CD4-positive, alpha-beta T cell treated with Interleukin-21 for 1 hour (primary cell): ENCODE data around the gene VSIG8.

Source experiments
- DNase-seq: peaks from one replicate; pipeline ENCODE4 v3.0.0-alpha.2; 2020

Gene VSIG8

DNA sequence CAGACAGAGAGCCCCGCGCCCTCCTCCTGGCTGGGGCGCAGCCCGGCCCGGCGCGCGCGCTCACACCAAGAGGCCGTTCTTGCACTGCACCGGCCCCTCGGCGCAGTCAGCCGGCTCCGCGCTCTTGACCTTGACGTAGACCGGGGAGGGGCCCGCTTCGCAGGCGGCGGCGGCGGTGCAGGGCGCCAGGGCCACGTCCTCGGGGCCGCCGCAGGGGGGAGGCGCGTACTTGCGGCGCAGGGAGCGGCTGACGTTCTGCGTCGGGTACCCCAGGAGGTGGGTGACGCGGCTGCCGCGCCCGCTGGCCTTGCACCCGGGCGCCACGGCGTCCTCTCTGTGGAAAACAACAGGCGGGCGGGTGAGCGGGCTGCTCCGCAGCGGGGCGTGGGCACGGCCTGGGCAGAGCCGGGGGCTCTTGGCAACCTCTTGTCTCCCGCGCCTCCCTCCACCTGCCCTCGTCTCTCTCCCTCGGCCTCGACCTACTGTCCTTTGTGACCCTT is 7.7 kb downstream of the VSIG8 start:
- peak; percentile 79 for DNase-seq

DNA sequence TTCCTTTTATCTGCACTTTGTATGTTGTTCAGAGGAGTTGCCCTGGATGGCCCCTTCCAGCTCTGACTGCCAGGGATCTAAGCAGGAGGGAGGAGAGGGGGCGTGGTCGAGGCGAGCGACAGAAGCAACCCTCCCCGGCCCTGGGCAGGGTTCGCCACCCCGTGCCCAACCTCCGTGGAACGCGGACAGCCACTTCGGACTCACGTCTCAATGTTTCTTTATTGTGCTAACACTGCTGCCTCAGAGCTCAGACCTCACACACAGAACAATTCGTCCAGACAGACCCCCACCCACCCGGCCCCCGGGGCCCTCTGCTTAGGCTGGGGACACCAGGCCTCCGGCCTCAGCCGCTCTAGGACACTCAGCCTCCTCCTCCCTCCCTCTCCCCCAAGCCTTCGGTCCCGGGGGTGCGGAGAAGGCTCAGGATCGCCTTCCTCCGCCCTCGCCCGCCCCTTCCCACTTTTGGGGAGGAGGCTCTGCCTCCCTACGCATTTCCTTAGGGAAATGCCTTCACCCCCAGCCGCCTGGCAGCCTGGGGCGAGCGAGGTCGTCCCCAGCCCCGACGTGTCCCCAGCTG is 8.3 kb downstream of the VSIG8 start:
- no peak for DNase-seq

DNA sequence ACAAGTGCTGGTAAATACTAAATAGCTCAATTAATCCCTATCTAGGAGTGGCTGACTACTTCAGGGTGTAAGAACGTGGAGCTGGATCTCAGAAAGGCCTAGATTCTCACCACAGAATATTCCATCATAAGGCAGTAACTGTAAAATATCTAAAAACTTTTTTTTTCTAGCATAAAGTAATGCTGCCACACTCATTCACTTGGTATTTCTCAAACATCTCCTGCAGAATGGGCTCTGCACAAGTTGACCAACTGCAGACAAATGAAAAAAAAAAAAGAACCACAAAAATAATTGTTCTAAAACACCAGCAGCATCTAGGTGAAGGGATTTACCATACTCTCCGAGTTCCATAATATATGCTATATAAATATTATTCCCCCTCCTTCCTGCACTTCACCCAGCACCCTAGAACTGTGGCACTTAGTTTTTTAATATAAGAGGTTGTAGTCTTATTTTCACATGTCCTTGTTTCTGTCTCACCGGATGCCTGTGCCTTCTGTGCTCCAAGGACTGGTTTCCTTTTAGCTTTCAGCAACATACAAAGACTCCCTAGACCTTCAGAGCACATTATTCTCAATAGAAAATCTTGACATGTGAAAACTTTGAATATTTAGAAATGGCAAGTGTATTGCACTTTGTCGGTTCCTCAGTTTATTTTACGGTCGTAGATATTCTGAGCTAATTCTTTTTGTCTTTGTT is 8.9 kb downstream of the VSIG8 start:
- DNase-seq = no peak

DNA sequence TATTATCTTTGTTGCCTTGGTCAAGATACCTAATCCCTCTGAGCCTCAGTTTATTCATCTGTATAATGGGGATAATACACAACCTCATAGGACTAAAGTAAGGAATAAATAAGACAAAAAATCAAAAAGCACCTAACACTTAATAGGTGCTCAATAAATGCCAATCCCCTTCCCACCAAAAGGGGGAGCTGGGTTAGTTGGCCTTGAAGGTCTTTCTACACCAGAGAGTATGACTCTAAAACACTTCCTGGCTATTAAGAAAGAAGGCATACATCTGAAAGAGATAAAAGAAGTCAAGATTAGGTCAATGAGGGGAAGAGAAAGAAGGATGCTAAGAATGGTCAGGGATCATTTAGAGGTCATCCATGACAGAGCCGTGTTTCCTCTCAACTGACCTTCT is 11.1 kb downstream of the VSIG8 start:
- DNase-seq = no peak

DNA sequence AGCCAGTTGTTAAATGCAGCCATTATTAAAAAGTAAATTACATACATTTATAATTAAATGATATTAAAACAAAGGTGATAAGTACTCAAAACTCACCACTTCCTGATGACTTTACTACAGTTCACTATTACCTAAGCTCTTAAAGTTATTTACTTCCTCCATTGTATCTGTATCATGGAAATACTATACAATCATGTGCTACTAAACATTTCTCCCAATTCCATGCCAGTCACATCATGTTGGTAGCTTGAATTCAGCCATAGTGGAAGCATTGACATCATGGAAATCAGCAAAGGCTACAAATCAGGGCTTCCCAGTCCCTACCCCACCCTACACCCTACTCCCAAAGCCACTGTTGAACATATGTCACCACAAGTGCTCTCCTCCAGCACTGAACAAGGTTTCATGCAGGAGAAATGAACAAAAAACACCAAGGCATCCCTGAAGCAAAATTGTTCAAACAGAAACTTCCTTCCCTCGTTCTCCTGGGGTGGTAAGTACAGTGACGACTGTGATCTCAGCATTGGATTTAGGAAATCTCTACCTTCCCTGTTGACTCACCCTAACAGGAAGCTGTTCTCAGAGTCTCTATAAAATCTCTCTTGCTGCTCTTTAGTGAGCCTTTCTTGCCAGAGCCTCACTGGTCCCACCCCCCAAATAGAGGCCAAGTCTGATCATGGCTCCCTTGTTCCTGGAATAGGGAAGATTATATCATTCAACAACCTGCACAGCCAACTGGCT is 12.7 kb downstream of the VSIG8 start:
- DNase-seq = no peak

DNA sequence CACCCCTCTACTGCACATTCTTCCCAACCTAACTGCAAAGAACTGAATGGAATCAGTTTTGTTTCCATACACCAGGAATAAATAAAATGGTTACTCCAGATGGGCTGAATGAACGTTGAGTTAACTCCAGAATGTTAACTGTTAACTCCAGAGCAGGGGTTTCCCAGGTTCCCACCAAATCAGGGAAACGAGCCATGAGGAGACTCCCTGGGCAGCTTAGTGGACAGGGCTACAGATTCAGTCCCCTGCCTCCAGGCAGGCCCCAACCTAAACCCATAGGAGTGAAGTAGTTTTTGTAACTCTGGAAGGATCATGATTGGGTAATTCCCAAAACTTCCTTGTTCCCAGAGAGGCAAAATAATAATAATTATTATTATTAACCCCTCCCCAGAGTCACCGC is 14.1 kb downstream of the VSIG8 start:
- DNase-seq = no peak

DNA sequence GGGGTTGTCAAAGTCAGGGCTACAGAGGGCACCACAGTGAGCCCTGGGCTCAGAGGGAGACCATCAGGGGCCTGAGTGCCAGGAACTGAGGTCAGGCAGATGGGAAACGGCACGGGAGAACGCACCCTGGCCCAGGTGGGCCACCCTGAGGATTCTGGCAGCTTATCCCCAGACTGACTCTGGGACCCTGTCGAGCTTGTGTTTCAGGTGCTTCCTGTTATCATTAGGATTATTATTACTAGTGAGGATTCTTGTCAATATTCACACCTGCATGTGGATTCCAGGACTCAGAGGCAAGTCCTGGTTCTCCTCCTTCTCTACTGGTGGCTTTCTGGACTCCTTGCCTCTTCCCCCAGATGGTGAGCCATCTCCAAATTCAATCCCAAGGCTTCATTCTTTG is 15.2 kb downstream of the VSIG8 start:
- no peak for DNase-seq

DNA sequence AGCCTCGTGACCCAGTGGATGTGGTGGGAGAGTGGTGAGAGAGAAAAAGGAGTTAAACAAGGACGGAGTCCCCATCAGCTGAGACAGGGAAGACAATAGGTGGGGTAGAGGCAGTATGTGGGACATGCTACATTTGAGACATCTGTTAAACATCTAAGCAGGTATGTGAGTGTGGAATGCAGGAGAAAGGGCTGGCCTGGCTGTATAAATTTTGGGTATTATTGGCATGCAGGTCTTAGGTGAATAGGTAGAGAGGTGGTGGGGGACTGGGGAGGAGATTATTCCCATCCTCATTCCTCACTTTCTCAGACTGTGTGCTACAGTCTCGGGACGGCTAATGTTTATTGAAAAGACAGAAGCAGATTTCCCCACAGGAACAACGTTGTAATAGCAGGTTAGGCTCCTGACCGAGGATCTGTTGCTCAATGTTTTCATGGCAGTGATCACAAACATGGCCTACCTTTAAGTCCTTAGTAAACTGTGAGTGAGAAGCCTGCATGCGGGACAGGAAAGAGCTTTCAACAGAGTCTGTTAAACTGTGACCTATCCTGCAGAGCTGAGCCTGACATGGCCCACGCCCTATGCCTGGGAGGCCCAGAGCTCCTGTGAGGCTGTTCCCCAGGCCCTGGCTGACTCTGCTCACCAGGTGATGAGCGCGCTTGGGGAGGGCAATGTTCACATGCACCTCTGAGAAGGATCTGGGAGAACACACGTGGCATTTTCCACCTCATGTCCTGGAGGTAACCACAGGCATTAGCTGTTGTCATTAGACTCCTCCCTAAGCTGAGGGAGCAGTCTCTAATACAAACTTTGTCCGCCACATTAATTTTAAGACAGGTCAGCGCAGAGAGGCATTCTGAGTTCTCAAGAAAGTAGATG is 16.5 kb downstream of the VSIG8 start:
- DNase-seq = no peak

DNA sequence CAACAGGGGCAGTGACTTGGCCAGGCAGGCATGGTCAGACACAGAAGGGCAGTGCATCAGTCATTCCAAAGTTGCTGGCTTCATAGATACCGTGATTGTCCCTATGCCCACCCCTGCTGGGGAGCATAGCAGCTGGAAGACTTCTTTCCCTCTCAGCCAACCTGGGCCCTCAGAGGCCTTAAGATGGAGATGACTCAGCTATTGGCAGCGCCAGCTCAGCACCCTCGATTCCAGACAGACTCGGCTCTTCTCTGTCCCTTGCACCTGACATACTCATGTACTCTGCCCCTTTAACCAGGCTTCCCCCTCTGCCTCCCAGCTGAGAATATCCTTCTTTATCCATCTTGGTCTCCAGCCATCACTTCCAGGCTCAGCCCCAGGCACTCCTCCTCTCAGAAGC is 19.0 kb downstream of the VSIG8 start:
- no peak for DNase-seq

DNA sequence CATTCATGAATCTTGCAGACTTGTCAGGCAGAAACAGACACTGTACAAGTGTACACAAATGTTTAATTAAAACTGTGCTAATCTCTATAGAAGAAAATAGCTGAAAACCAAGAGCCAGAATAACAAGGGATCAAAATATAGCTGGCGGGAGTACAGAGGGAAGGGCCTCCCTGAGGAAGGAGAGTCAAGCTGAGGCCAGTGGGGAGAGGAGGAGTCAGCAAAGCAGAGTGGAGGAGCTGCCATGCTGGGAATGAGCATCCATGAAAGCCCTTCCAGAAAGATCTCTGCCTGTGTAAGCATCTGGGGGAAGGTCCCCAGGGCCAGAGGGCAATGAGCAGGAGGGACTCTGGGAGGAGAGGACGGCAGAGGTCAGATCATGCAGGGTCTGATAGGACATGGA is 20.7 kb downstream of the VSIG8 start:
- no peak for DNase-seq

DNA sequence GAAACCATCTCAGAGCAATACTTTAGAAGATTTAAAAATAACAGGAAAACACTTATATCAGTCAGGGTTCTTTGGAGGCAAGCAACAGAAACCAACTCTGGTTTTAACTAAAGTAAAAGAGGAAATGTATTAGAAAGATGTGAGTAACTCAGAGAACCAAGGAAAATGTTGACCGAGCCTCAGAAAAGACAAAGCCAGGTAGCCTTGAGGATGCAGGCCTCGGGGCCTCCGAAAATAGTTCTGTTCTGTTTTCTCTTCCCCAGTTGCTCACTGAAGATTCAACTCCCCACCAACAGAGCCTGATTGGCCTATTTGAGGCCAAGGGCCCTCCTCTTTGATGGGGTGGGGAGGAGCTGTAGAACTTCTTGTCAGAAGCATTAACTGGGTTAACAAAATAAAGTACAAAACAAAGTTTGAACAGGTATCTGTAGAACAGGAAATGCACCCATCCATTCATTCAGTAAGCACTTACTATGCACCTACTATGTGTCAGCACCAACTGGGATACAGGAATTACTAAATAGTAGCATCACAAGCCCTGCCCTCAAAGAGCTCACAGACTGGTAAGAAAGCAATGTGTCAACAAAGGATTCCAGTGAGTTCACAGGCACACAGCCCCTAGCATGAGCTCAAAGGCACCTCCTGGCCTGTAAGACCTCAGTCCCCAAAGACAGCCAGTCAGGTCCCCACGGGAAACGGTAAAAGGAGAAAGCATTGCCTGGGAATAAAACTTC is 23.2 kb downstream of the VSIG8 start:
- no peak for DNase-seq

DNA sequence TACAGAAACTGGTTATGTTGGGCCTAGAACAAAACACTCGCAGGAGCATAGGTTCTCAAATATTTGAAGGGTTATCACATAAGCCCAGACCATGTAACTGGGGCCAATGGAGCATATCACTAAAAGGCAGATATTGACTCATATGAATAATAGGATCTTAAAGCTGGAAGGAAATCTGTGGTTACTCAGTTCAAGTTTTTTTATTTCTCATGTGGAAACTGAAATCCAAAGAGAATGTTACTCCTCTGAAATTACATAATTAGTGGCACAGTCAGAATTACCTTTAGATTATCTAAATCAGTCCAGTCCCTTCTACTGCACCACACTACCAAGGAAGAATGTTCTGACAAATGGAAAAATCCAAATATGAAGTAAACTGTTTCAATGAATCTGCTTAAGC is 23.7 kb downstream of the VSIG8 start:
- DNase-seq = no peak

DNA sequence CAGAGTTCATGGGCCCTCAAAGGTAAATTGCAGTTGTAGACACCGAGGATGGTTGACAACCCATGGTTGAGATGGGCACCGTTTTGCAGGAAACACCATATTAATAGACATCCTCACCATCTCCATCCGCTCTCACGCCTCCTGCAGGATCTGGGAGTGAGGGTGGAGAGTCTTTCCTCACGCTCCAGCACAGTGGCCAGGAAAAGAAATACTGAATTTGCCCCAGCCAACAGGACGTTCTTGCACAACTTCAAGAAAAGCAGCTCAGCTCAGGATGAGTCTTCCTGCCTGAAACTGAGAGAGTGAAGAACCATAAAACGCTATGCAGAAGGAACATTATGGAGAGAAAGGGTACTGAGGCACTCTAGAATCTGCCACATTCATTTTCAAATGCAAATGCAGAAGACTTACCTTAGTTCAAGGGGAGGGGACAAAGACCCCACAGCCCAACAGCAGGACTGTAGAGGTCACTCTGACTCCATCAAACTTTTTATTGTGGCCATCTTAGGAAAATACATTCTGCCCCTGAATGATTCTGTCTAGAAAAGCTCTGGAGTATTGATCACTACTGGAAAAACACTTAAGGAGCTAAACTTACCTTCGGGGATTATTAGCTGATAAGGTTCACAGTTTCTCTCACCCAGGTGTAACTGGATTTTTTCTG is 26.5 kb downstream of the VSIG8 start:
- DNase-seq = no peak

DNA sequence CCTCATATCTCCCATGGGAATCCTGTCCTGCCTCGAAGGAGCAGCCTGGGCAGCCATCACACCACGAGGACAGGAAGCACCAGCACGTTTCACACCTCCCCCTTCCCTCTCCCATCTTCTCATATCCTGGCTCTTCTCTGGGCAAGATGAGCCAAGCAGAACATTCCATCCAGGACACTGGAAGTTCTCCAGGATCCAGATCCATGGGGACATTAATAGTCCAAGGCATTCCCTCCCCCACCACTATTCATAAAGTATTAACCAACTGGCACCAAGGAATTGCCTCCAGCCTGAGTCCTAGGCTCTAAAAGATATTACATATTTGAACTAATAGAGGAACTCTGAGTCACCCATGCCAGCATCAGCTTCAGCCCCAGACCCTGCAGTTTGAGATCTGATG is 27.1 kb downstream of the VSIG8 start:
- no peak for DNase-seq

DNA sequence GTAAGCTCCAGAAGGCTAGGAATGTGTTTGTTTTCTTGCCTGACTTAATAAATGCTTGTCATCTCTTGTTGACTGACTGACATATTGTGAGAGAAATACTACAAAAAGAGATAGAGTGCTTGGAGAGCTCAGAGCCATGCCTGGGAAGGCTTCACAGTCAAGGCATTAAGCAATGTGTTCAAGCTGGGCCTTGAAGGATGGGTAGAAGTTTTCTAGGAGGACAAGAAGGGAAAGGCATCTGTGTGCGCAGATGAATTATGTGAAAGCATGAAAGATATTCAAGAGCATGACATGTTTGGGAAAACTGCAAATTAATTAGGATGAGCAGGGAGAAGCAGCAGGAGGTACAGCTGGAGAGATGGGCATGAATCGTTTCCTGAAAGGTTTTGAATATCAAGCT is 30.1 kb downstream of the VSIG8 start:
- no peak for DNase-seq

DNA sequence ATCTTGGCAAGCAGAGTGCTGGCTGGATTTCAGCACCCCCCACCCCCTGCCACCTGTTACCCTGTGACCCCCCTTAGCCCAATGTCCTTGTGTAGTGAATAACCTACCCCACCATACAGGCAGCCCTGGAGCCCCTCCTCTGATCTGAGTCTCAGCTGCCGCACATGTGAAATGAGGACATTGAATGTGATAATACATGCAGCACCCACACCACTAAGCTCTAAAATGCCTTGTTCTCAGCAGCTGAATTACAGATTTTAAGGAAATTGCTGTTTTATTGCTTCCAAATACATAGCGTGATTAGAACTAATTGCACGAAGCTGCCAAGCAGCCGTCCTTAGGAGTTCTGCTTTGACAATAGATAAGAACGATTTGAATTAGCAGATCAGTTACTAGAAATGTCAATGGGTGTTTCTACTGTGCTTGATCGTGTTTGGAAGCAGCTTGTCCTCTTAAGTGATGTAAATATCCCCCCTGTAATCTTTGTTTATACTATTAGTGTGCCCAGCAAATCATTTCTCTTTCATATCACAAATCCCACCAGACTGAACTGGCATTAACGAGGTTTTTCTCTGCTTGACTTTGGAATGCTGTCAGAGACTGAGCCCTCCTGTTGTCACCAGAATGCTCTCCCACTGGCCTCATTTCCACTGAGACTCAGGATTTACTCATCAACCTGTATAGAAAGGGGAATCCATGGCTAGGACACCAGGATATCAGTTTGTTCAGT is 30.9 kb downstream of the VSIG8 start:
- DNase-seq = no peak

DNA sequence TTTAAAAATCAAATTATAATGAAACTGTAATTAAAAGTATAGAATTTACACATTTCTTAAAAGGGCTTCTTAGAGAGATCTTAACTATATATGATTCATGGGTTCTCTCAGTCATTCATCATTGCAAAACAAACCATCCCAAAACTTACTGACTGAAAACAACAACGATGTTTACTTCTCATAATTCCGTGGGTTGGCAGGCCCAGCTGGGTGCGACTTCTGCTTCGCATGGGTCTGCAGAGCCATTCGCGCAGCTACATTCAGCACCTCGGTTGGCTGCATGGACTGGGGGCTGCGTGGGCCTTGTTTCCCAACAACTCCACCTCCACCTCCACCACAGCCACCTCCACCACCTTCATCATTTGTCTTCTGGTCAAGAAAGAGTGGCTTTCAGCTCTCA is 31.7 kb downstream of the VSIG8 start:
- no peak for DNase-seq

DNA sequence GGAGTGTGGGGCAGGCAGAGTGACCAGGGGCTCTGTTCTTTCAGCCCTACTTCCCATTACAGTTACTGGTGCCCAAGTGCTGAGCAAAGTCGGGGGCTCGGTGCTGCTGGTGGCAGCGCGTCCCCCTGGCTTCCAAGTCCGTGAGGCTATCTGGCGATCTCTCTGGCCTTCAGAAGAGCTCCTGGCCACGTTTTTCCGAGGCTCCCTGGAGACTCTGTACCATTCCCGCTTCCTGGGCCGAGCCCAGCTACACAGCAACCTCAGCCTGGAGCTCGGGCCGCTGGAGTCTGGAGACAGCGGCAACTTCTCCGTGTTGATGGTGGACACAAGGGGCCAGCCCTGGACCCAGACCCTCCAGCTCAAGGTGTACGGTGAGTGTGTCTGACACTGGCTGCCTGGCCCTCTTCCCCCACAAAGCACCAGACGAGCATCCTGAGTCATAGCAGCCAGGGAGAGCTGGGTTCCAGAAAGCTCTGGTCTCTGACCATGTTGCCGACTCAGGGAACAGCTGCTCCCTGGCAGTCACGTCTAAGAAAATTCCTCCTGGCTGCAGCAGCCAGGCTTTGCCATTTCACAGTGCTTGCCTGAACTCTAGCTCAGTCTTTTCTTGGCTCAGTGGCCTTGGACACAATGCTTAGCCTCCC is 32.5 kb downstream of the VSIG8 start:
- no peak for DNase-seq

DNA sequence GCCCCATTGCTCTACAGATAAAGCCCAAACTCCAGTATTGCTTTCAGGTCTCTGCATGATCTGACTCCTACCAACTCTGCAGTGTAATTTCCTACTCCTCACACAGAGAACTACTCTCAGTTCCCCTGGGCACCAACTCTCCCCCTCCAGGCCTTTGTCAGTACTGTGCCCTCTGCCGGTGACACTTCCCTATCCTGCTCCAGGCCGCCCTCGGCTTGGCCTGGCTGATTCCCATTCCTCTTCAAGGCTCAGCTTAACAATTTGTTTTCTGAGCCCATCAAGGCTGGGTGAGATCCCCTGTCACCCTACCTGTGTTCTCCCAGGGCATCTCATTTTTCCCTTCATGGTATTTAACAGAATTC is 33.2 kb downstream of the VSIG8 start:
- no peak for DNase-seq

DNA sequence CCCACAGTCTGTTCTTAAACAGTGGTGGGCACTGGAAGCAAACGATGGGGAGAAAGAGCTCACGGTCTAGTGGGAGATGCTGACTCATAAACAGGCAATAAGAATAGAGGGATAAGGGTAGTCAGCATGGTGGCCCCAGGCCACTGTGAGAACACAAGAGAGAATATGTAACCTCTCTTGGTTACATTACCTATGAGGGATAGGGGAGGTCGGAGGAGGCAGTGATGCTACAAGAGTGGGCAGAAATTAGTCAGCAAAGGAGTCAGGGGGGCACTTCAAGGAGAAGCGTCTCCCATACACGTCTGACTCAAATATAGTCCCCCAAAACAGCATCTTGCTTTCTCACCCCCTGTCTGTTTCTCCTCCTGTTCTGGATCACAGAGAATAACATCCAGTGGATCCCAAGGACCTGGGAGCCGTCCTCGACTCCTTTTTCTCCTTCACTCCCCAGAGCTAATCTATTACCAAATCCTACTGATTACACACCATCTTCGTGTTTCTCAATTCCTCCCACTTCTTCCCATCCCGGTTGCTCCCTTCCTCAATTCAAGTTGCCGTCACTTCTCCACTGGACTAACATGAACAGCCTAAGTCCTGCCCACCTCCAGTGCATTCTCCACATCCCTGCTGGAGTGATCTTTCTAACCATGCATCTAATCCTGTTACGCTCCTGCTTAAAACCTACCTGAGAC is 33.7 kb downstream of the VSIG8 start:
- no peak for DNase-seq
